Neural crest cell (in vitro differentiated cells): ENCODE data around the gene ZNF804B. TPM values are rescaled to one million over a fixed set of nuclear protein-coding genes. Genes with fewer than 3 reads are reported as not detected.

Experiments used
- DNase-seq: peaks from one replicate; pipeline ENCODE4 v3.0.0; 2021; ENCODE audit warnings: low read depth, mixed read lengths, low spot score
- H3K27ac Mint-ChIP-seq: one replicate; pipeline ENCODE4 v1.8.0; 2021; ENCODE audit warnings: mild to moderate bottlenecking, mixed read lengths; ENCODE audit not compliant: unreplicated experiment
- H3K27me3 Mint-ChIP-seq: 2 replicates; pipeline ENCODE4 v1.8.0; 2021; ENCODE audit warnings: low read depth, mild to moderate bottlenecking, mixed read lengths
- H3K36me3 Mint-ChIP-seq: 2 replicates; pipeline ENCODE4 v1.8.0; 2021; ENCODE audit warnings: low read depth, mild to moderate bottlenecking, mixed read lengths
- H3K4me1 Mint-ChIP-seq: 2 replicates; pipeline ENCODE4 v1.8.0; 2021; ENCODE audit warnings: mixed read lengths
- H3K4me3 Mint-ChIP-seq: one replicate; pipeline ENCODE4 v1.8.0; 2021; ENCODE audit warnings: mild to moderate bottlenecking, mixed read lengths
- H3K9me3 Mint-ChIP-seq: 2 replicates; pipeline ENCODE4 v1.8.0; 2021; ENCODE audit warnings: mixed read lengths
- CTCF ChIP-seq: fragments of 200-600 bp; sonication (generic); conservative IDR thresholded peaks from 2 replicates; pipeline ENCODE4 v1.5.0; 2021; ENCODE audit warnings: antibody characterized with exemption, mild to moderate bottlenecking
- total RNA-seq: library from RNA; stranded (reverse); gene quantifications from 2 replicates; pipeline ENCODE4 v1.2.1, GENCODE V29; 2021

The ZNF804B gene
- total RNA-seq, 1 donor from 2014 or later = not detected

DNA sequence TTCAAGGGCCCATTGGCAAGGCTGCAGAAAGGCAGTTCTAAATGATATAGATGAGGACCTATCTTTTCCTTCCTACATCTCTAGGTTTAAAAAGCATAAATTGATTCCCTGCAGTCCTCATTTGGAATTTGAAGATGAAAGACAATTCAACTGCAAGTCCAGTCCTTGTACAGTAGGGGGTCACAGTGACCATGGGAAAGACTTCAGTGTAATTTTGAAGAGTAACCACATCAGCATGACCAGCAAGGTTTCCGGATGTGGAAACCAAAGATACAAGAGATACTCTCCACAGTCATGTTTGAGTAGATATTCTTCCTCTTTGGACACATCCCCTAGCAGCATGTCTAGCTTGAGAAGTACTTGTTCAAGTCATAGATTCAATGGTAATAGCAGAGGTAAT, 575.3 kb downstream of the ZNF804B start:
- Mint-ChIP-seq H3K27ac (no peak overlapping the region), H3K27me3 (no peaks in the 10 kb centered on the region), H3K4me3 (no peak overlapping the region), H3K9me3 (no peaks in the 10 kb centered on the region), H3K36me3 (no peaks in the 10 kb centered on the region), H3K4me1 (no peaks in the 10 kb centered on the region)
- no peak for DNase-seq
- no peak for TF ChIP-seq CTCF

GRCh38 chr7:89335490-89335889, 576.0 kb downstream of the ZNF804B start:
- no peaks in the 10 kb centered on the region for H3K4me1 Mint-ChIP-seq
- no peak for TF ChIP-seq CTCF
- H3K9me3 Mint-ChIP-seq = no peaks in the 10 kb centered on the region
- no peak for DNase-seq
- no peaks in the 10 kb centered on the region for H3K36me3 Mint-ChIP-seq
- H3K27ac Mint-ChIP-seq = no peak overlapping the region
- H3K27me3 Mint-ChIP-seq = no peaks in the 10 kb centered on the region
- H3K4me3 Mint-ChIP-seq = no peak overlapping the region

DNA sequence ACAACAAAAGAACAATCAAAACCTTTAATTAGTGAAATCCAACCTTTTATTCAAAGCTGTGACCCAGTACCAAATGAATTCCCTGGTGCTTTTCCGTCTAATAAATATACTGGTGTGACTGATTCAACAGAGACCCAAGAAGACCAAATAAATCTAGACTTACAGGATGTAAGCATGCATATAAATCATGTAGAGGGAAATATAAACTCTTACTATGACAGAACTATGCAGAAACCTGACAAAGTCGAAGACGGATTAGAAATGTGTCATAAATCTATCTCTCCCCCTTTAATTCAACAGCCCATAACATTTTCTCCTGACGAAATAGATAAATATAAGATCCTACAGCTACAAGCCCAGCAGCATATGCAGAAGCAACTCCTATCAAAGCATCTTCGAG, 576.6 kb downstream of the ZNF804B start:
- TF ChIP-seq CTCF = no peak
- DNase-seq = no peak
- Mint-ChIP-seq H3K9me3 (no peaks in the 10 kb centered on the region), H3K27me3 (no peaks in the 10 kb centered on the region), H3K36me3 (no peaks in the 10 kb centered on the region), H3K4me1 (no peaks in the 10 kb centered on the region), H3K27ac (no peak overlapping the region), H3K4me3 (no peak overlapping the region)

DNA sequence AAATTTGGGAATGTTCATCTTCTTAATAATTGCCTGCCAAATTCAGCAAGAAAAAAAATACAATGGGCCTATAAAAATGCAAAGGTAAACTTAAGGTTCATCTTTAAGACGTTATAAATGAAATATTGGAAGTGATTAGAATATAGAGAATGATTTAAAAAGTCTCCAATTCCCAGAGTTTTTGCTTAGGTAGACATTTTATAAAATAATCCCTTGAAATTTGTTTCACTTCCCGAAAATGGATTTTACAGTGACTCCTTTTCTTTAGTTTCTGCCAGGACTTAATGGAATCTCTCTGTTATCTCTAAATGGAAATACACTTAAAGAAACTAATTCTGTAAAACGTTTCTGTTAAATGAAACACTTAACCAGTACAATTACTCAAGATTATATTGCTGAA, 580.2 kb downstream of the ZNF804B start:
- Mint-ChIP-seq H3K27ac (no peak overlapping the region), H3K4me3 (no peak overlapping the region), H3K27me3 (no peaks in the 10 kb centered on the region), H3K9me3 (no peaks in the 10 kb centered on the region), H3K36me3 (no peaks in the 10 kb centered on the region), H3K4me1 (no peaks in the 10 kb centered on the region)
- TF ChIP-seq CTCF = no peak
- no peak for DNase-seq

GRCh38 chr7:89357121-89357520, 597.6 kb downstream of the ZNF804B start:
- no peak for TF ChIP-seq CTCF
- Mint-ChIP-seq H3K36me3 (no peaks in the 10 kb centered on the region), H3K9me3 (no peaks in the 10 kb centered on the region), H3K27me3 (no peaks in the 10 kb centered on the region), H3K27ac (no peak overlapping the region), H3K4me3 (no peak overlapping the region), H3K4me1 (no peaks in the 10 kb centered on the region)
- DNase-seq = no peak

DNA sequence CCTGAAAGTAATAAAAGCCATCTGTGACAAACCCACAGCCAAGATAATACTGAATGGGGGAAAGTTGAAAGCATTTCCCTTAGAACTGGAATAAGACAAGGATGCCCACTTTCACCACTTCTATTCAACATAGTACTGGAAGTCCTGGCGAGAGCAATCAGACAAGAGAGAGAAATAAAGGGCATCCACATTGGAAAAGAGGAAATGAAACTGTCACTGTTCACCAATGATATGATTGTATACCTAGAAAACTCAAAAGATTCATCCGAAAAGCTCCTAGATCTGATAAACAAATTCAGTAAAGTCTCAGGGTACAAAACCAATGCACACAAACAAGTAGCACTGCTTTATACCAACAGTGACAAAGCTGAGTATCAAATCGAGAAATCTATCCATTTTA, 617.7 kb downstream of the ZNF804B start:
- no peak for DNase-seq
- no peaks in the 10 kb centered on the region for H3K36me3 Mint-ChIP-seq
- TF ChIP-seq CTCF = no peak
- no peak overlapping the region for H3K4me3 Mint-ChIP-seq
- no peak overlapping the region for H3K27ac Mint-ChIP-seq
- H3K4me1 Mint-ChIP-seq = no peaks in the 10 kb centered on the region
- H3K27me3 Mint-ChIP-seq = no peaks in the 10 kb centered on the region
- H3K9me3 Mint-ChIP-seq = no peaks in the 10 kb centered on the region
